HEK293 (cell line): ENCODE results near the gene STX10.

Experiments
- AEBP2 ChIP-seq: fragments of 450-650 bp; formaldehyde crosslinking; IDR thresholded peaks from 2 replicates; pipeline ENCODE4 v1.5.1; 2016; ENCODE audit warnings: missing biosample characterization, missing genetic modification characterization, borderline replicate concordance
- BCL6B ChIP-seq: fragments of 450-650 bp; formaldehyde crosslinking; IDR thresholded peaks from 2 replicates; pipeline ENCODE4 v1.5.1; 2017; ENCODE audit warnings: missing biosample characterization, missing genetic modification characterization
- CTCF ChIP-seq: fragments of 450-650 bp; formaldehyde crosslinking; IDR thresholded peaks from 2 replicates; pipeline ENCODE4 v1.5.1; 2016; ENCODE audit warnings: missing biosample characterization, missing genetic modification characterization
- IKZF3 ChIP-seq: fragments of 450-650 bp; IDR thresholded peaks from 2 replicates; pipeline ENCODE4 v1.5.0; 2018; ENCODE audit warnings: missing biosample characterization, mild to moderate bottlenecking, missing genetic modification characterization, moderate library complexity
- KLF1 ChIP-seq: fragments of 450-650 bp; formaldehyde crosslinking; IDR thresholded peaks from 2 replicates; pipeline ENCODE4 v1.5.1; 2016; ENCODE audit warnings: missing biosample characterization, missing genetic modification characterization
- KLF8 ChIP-seq: fragments of 450-650 bp; formaldehyde crosslinking; IDR thresholded peaks from 2 replicates; pipeline ENCODE4 v1.5.1; 2016; ENCODE audit warnings: missing biosample characterization, missing genetic modification characterization
- SALL2 ChIP-seq: fragments of 450-650 bp; formaldehyde crosslinking; IDR thresholded peaks from 2 replicates; pipeline ENCODE4 v1.5.0; 2017; ENCODE audit warnings: missing biosample characterization, mild to moderate bottlenecking, missing genetic modification characterization, borderline replicate concordance
- ZFP3 ChIP-seq: fragments of 450-650 bp; formaldehyde crosslinking; IDR thresholded peaks from 2 replicates; pipeline ENCODE4 v1.5.1; 2016; ENCODE audit warnings: low read depth, missing biosample characterization, missing genetic modification characterization
- ZIC2 ChIP-seq: fragments of 450-650 bp; formaldehyde crosslinking; IDR thresholded peaks from 2 replicates; pipeline ENCODE4 v1.5.1; 2016; ENCODE audit warnings: missing biosample characterization, missing genetic modification characterization
- ZNF112 ChIP-seq: fragments of 450-650 bp; formaldehyde crosslinking; IDR thresholded peaks from 2 replicates; pipeline ENCODE4 v1.5.0; 2017; ENCODE audit warnings: missing biosample characterization, missing genetic modification characterization
- ZNF133 ChIP-seq: fragments of 450-650 bp; formaldehyde crosslinking; IDR thresholded peaks from 2 replicates; pipeline ENCODE4 v1.5.1; 2016; ENCODE audit warnings: missing biosample characterization, missing genetic modification characterization
- ZNF148 ChIP-seq: fragments of 450-650 bp; formaldehyde crosslinking; IDR thresholded peaks from 2 replicates; pipeline ENCODE4 v1.5.0; 2017; ENCODE audit warnings: missing biosample characterization, missing genetic modification characterization, borderline replicate concordance
- ZNF184 ChIP-seq: fragments of 450-650 bp; IDR thresholded peaks from 2 replicates; pipeline ENCODE4 v1.5.1; 2018; ENCODE audit warnings: missing biosample characterization, mild to moderate bottlenecking, missing genetic modification characterization
- ZNF202 ChIP-seq: fragments of 450-650 bp; formaldehyde crosslinking; IDR thresholded peaks from 2 replicates; pipeline ENCODE4 v1.5.1; 2016; ENCODE audit warnings: missing biosample characterization, missing genetic modification characterization, borderline replicate concordance
- ZNF24 ChIP-seq: fragments of 450-650 bp; formaldehyde crosslinking; IDR thresholded peaks from 2 replicates; pipeline ENCODE4 v1.5.1; 2016; ENCODE audit warnings: missing biosample characterization, missing genetic modification characterization
- ZNF404 ChIP-seq: fragments of 450-650 bp; formaldehyde crosslinking; IDR thresholded peaks from 2 replicates; pipeline ENCODE4 v1.5.1; 2017; ENCODE audit warnings: missing biosample characterization, missing genetic modification characterization
- ZNF488 ChIP-seq: fragments of 450-650 bp; formaldehyde crosslinking; IDR thresholded peaks from 2 replicates; pipeline ENCODE4 v1.5.1; 2016; ENCODE audit warnings: missing biosample characterization, missing genetic modification characterization
- ZNF510 ChIP-seq: fragments of 450-650 bp; formaldehyde crosslinking; IDR thresholded peaks from 2 replicates; pipeline ENCODE4 v1.5.1; 2018; ENCODE audit warnings: mild to moderate bottlenecking, missing genetic modification characterization, missing biosample characterization; ENCODE audit not compliant: insufficient replicate concordance
- ZNF530 ChIP-seq: fragments of 450-650 bp; formaldehyde crosslinking; IDR thresholded peaks from 2 replicates; pipeline ENCODE4 v1.5.1; 2016; ENCODE audit warnings: low read depth, missing biosample characterization, missing genetic modification characterization
- ZNF544 ChIP-seq: fragments of 450-650 bp; formaldehyde crosslinking; IDR thresholded peaks from 2 replicates; pipeline ENCODE4 v1.5.0; 2017; ENCODE audit warnings: missing biosample characterization, missing genetic modification characterization
- ZNF600 ChIP-seq: fragments of 450-650 bp; formaldehyde crosslinking; IDR thresholded peaks from 2 replicates; pipeline ENCODE4 v1.5.1; 2016; ENCODE audit warnings: missing biosample characterization, missing genetic modification characterization
- ZNF621 ChIP-seq: fragments of 450-650 bp; formaldehyde crosslinking; IDR thresholded peaks from 2 replicates; pipeline ENCODE4 v1.5.1; 2017; ENCODE audit warnings: missing biosample characterization, missing genetic modification characterization
- ZNF623 ChIP-seq: fragments of 450-650 bp; formaldehyde crosslinking; IDR thresholded peaks from 2 replicates; pipeline ENCODE4 v1.5.1; 2016; ENCODE audit warnings: missing biosample characterization, missing genetic modification characterization
- ZNF660 ChIP-seq: fragments of 450-650 bp; IDR thresholded peaks from 2 replicates; pipeline ENCODE4 v1.5.1; 2018; ENCODE audit warnings: missing biosample characterization, mild to moderate bottlenecking, missing genetic modification characterization
- ZNF701 ChIP-seq: fragments of 450-650 bp; formaldehyde crosslinking; IDR thresholded peaks from 2 replicates; pipeline ENCODE4 v1.5.1; 2016; ENCODE audit warnings: missing biosample characterization, missing genetic modification characterization
- ZNF791 ChIP-seq: fragments of 450-650 bp; formaldehyde crosslinking; IDR thresholded peaks from 2 replicates; pipeline ENCODE4 v1.5.1; 2016; ENCODE audit warnings: missing biosample characterization, missing genetic modification characterization
- ZSCAN18 ChIP-seq: fragments of 450-650 bp; formaldehyde crosslinking; IDR thresholded peaks from 2 replicates; pipeline ENCODE4 v1.5.1; 2016; ENCODE audit warnings: missing biosample characterization, missing genetic modification characterization
- ZSCAN5A ChIP-seq: fragments of 450-650 bp; formaldehyde crosslinking; IDR thresholded peaks from 2 replicates; pipeline ENCODE4 v1.5.1; 2016; ENCODE audit warnings: missing biosample characterization, missing genetic modification characterization

The STX10 gene

GRCh38 chr19:13151605-13152355 lies 1.6 kb upstream of the STX10 start (continued):
- no peak for TF ChIP-seq ZSCAN18 (tag by site-specific recombination)
- TF ChIP-seq ZNF404 (tag by site-specific recombination): no peak
- TF ChIP-seq ZNF112: no peak
- peak; percentile 50; the same call in 1 of the 2 replicates for TF ChIP-seq KLF1 (tag by site-specific recombination)
- no peak for TF ChIP-seq ZNF621 (tag by site-specific recombination)
- peak; percentile 60; the same call in 1 of the 2 replicates for TF ChIP-seq ZNF600 (tag by site-specific recombination)
- TF ChIP-seq BCL6B (tag by site-specific recombination): peak; percentile 92
- TF ChIP-seq CTCF (tag by site-specific recombination): peak; percentile 26; the same call in 1 of the 2 replicates
- TF ChIP-seq ZNF202 (tag by site-specific recombination): no peak
- TF ChIP-seq AEBP2 (tag by site-specific recombination): no peak
- TF ChIP-seq ZNF148 (tag by site-specific recombination): no peak
- peak; percentile 27 for TF ChIP-seq ZIC2 (tag by site-specific recombination)
- TF ChIP-seq KLF8: peak; percentile 92
- TF ChIP-seq ZNF544 (tag by site-specific recombination): no peak
- TF ChIP-seq ZNF623: no peak
- no peak for TF ChIP-seq ZNF24
- peak; percentile 84 for TF ChIP-seq ZNF660 (tag by site-specific recombination)
- no peak for TF ChIP-seq ZFP3 (tag by site-specific recombination)
- TF ChIP-seq ZNF184 (tag by site-specific recombination): no peak; the same call in 1 of the 2 replicates
- no peak for TF ChIP-seq SALL2 (tag by site-specific recombination)
- TF ChIP-seq ZNF791 (tag by site-specific recombination): no peak
- TF ChIP-seq ZNF530 (tag by site-specific recombination): no peak
- TF ChIP-seq ZSCAN5A: 0 out of 2 replicates have a peak, but pooled peaks have one; percentile 27
- no peak for TF ChIP-seq ZNF488 (tag by site-specific recombination)
- TF ChIP-seq IKZF3: peak; percentile 100
- no peak for TF ChIP-seq ZNF510 (tag by site-specific recombination)
- no peak for TF ChIP-seq ZNF701 (tag by site-specific recombination)
- no peak for TF ChIP-seq ZNF133 (tag by site-specific recombination)
